ENCODE results near the gene TMTC2. TPM values are rescaled to one million over a fixed set of nuclear protein-coding genes. Genes with fewer than 3 reads are reported as not detected.

Gene TMTC2
- total and polyA plus RNA-seq, 5 donors from 2014 or later: 0.10 to 6.3 (median 0.21) TPM

GRCh38 chr12:83015390-83016217 is 328.9 kb downstream of the TMTC2 start:
- Mint-ChIP-seq H3K36me3 (peaks cover 3% of the 10 kb centered on the region), H3K4me3 (peak overlapping the region; percentile 8 to 64 (median 24)), H3K4me1 (peaks cover 8 to 15% (median 11%) of the 10 kb centered on the region in 4 donors), H3K27me3 (no peaks in the 10 kb centered on the region), H3K9me3 (peaks cover 0 to 6% (median 1%) of the 10 kb centered on the region in 7 donors), H3K27ac (peak overlapping the region in 1 of 3 donors; percentile 53)
- peak overlapping the region; percentile 24 for H3K4me3 ChIP-seq (ENCODE audit: low read depth, low read length)
- H3K27me3 ChIP-seq (ENCODE audit: control insufficient read depth, insufficient read depth, low read length): no peaks in the 10 kb centered on the region
- H3K4me1 ChIP-seq (ENCODE audit: control insufficient read depth, insufficient read depth, low read length, poor library complexity, severe bottlenecking): peaks cover 5% of the 10 kb centered on the region
- H3K36me3 ChIP-seq (ENCODE audit: control insufficient read depth, insufficient read depth, low read length): no peaks in the 10 kb centered on the region
- ATAC-seq (ENCODE audit: low read depth in 2 of 2) (no peak), DNase-seq (peak in 1 of 3 donors; percentile 12)
- peak overlapping the region; percentile 37 for H3K27ac ChIP-seq (ENCODE audit: insufficient read depth, low read length, poor library complexity, severe bottlenecking)
- H3K9me3 ChIP-seq (ENCODE audit: control insufficient read depth in 2 of 2, low read length in 2 of 2): no peaks in the 10 kb centered on the region

GRCh38 chr12:83016218-83016835 is 329.6 kb downstream of the TMTC2 start:
- DNase-seq: no peak
- no peak overlapping the region for H3K4me3 Mint-ChIP-seq
- no peak for ATAC-seq (ENCODE audit: low read depth in 2 of 2)

DNA sequence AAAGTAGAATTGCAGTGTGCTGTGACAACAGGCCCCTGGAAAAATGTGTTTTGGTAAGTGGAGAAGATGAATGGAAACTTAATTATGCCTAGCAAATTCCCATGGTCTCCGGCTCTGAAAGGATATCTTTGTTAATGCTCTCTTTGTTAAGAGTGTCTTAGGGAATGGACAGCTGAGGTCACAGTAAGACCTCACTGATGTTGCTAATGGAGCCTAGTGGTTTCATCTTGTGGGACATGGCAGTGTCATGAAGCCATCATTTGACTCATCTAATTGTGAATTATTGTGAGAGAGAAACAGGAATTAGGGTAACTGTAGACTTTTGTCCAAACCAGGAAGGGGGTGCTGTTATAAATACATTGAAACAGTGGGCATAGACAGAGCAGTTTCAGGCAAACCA is 330.3 kb downstream of the TMTC2 start:
- no peak for DNase-seq
- Mint-ChIP-seq H3K9me3 (peaks cover 0 to 1% (median 0%) of the 10 kb centered on the region in 7 donors), H3K27me3 (no peaks in the 10 kb centered on the region), H3K4me1 (peaks cover 8 to 15% (median 11%) of the 10 kb centered on the region in 4 donors), H3K36me3 (no peaks in the 10 kb centered on the region), H3K27ac (peak overlapping the region in 1 of 3 donors; percentile 32), H3K4me3 (no peak overlapping the region)
- H3K4me1 ChIP-seq (ENCODE audit: control insufficient read depth, insufficient read depth, low read length, poor library complexity, severe bottlenecking): peaks cover 5% of the 10 kb centered on the region
- no peaks in the 10 kb centered on the region for H3K9me3 ChIP-seq (ENCODE audit: control insufficient read depth in 2 of 2, low read length in 2 of 2)
- H3K36me3 ChIP-seq (ENCODE audit: control insufficient read depth, insufficient read depth, low read length): no peaks in the 10 kb centered on the region
- no peak for ATAC-seq (ENCODE audit: low read depth in 2 of 2)
- no peaks in the 10 kb centered on the region for H3K27me3 ChIP-seq (ENCODE audit: control insufficient read depth, insufficient read depth, low read length)
- peak overlapping the region; percentile 37 for H3K27ac ChIP-seq (ENCODE audit: insufficient read depth, low read length, poor library complexity, severe bottlenecking)
- H3K4me3 ChIP-seq (ENCODE audit: low read depth, low read length): no peak overlapping the region

More at GRCh38 chr12:83016218-83016835, 329.6 kb downstream of the TMTC2 start:
- H3K9me3 ChIP-seq (ENCODE audit: control insufficient read depth in 2 of 2, low read length in 2 of 2): no peaks in the 10 kb centered on the region
- Mint-ChIP-seq H3K27ac (peak overlapping the region in 2 of 3 donors; percentile 2 to 53), H3K27me3 (no peaks in the 10 kb centered on the region), H3K36me3 (peaks cover under 1% of the 10 kb centered on the region), H3K9me3 (peaks cover 0 to 3% (median 1%) of the 10 kb centered on the region in 7 donors), H3K4me1 (peaks cover 8 to 15% (median 11%) of the 10 kb centered on the region in 4 donors)
- H3K4me1 ChIP-seq (ENCODE audit: control insufficient read depth, insufficient read depth, low read length, poor library complexity, severe bottlenecking): peaks cover 5% of the 10 kb centered on the region
- peak overlapping the region; percentile 37 for H3K27ac ChIP-seq (ENCODE audit: insufficient read depth, low read length, poor library complexity, severe bottlenecking)
- H3K36me3 ChIP-seq (ENCODE audit: control insufficient read depth, insufficient read depth, low read length): no peaks in the 10 kb centered on the region
- H3K4me3 ChIP-seq (ENCODE audit: low read depth, low read length): peak overlapping the region; percentile 24
- no peaks in the 10 kb centered on the region for H3K27me3 ChIP-seq (ENCODE audit: control insufficient read depth, insufficient read depth, low read length)

GRCh38 chr12:83018088-83018487 is 331.4 kb downstream of the TMTC2 start:
- no peak for DNase-seq
- Histone ChIP-seq H3K9me3 (ENCODE audit: control insufficient read depth in 2 of 2, low read length in 2 of 2) (no peaks in the 10 kb centered on the region), H3K27me3 (ENCODE audit: control insufficient read depth, insufficient read depth, low read length) (no peaks in the 10 kb centered on the region), H3K4me3 (ENCODE audit: low read depth, low read length) (no peak overlapping the region), H3K27ac (ENCODE audit: insufficient read depth, low read length, poor library complexity, severe bottlenecking) (no peak overlapping the region), H3K4me1 (ENCODE audit: control insufficient read depth, insufficient read depth, low read length, poor library complexity, severe bottlenecking) (peaks cover 5% of the 10 kb centered on the region), H3K36me3 (ENCODE audit: control insufficient read depth, insufficient read depth, low read length) (no peaks in the 10 kb centered on the region)
- Mint-ChIP-seq H3K9me3 (peaks cover 0 to 1% (median 0%) of the 10 kb centered on the region in 7 donors), H3K4me3 (no peak overlapping the region), H3K27ac (no peak overlapping the region), H3K36me3 (no peaks in the 10 kb centered on the region), H3K27me3 (no peaks in the 10 kb centered on the region), H3K4me1 (peaks cover 8 to 15% (median 11%) of the 10 kb centered on the region in 4 donors)
- no peak for ATAC-seq (ENCODE audit: low read depth in 2 of 2)

GRCh38 chr12:83027021-83027723 is 340.5 kb downstream of the TMTC2 start:
- Histone ChIP-seq H3K9me3 (ENCODE audit: control insufficient read depth in 2 of 2, low read length in 2 of 2) (no peaks in the 10 kb centered on the region), H3K4me3 (ENCODE audit: low read depth, low read length) (no peak overlapping the region), H3K36me3 (ENCODE audit: control insufficient read depth, insufficient read depth, low read length) (no peaks in the 10 kb centered on the region), H3K4me1 (ENCODE audit: control insufficient read depth, insufficient read depth, low read length, poor library complexity, severe bottlenecking) (no peaks in the 10 kb centered on the region), H3K27ac (ENCODE audit: insufficient read depth, low read length, poor library complexity, severe bottlenecking) (no peak overlapping the region), H3K27me3 (ENCODE audit: control insufficient read depth, insufficient read depth, low read length) (no peaks in the 10 kb centered on the region)
- ATAC-seq (ENCODE audit: low read depth in 2 of 2): no peak
- no peak for DNase-seq
- H3K36me3 Mint-ChIP-seq: no peaks in the 10 kb centered on the region
- no peaks in the 10 kb centered on the region for H3K27me3 Mint-ChIP-seq
- peaks cover 0 to 1% (median 0%) of the 10 kb centered on the region in 7 donors for H3K9me3 Mint-ChIP-seq
- no peak overlapping the region for H3K4me3 Mint-ChIP-seq
- H3K4me1 Mint-ChIP-seq: peaks cover 0 to 3% (median 0%) of the 10 kb centered on the region in 4 donors
- H3K27ac Mint-ChIP-seq: no peak overlapping the region

- Mint-ChIP-seq H3K27me3 (no peaks in the 10 kb centered on the region), H3K4me3 (no peak overlapping the region), H3K36me3 (no peaks in the 10 kb centered on the region), H3K4me1 (peaks cover 0 to 3% (median 0%) of the 10 kb centered on the region in 4 donors), H3K27ac (no peak overlapping the region), H3K9me3 (peaks cover 0 to 3% (median 0%) of the 10 kb centered on the region in 7 donors)
- no peak overlapping the region for H3K4me3 ChIP-seq (ENCODE audit: low read depth, low read length)
- DNase-seq (no peak), ATAC-seq (ENCODE audit: low read depth in 2 of 2) (no peak)
- no peak overlapping the region for H3K27ac ChIP-seq (ENCODE audit: insufficient read depth, low read length, poor library complexity, severe bottlenecking)
- no peaks in the 10 kb centered on the region for H3K9me3 ChIP-seq (ENCODE audit: control insufficient read depth in 2 of 2, low read length in 2 of 2)
- no peaks in the 10 kb centered on the region for H3K27me3 ChIP-seq (ENCODE audit: control insufficient read depth, insufficient read depth, low read length)
- no peaks in the 10 kb centered on the region for H3K36me3 ChIP-seq (ENCODE audit: control insufficient read depth, insufficient read depth, low read length)
- H3K4me1 ChIP-seq (ENCODE audit: control insufficient read depth, insufficient read depth, low read length, poor library complexity, severe bottlenecking): no peaks in the 10 kb centered on the region
Observed at GRCh38 chr12:83031196-83031595, 344.5 kb downstream of the TMTC2 start.

- Histone ChIP-seq H3K27ac (ENCODE audit: insufficient read depth, low read length, poor library complexity, severe bottlenecking) (no peak overlapping the region), H3K9me3 (ENCODE audit: control insufficient read depth in 2 of 2, low read length in 2 of 2) (no peaks in the 10 kb centered on the region), H3K4me3 (ENCODE audit: low read depth, low read length) (no peak overlapping the region), H3K4me1 (ENCODE audit: control insufficient read depth, insufficient read depth, low read length, poor library complexity, severe bottlenecking) (no peaks in the 10 kb centered on the region), H3K27me3 (ENCODE audit: control insufficient read depth, insufficient read depth, low read length) (no peaks in the 10 kb centered on the region), H3K36me3 (ENCODE audit: control insufficient read depth, insufficient read depth, low read length) (no peaks in the 10 kb centered on the region)
- no peak overlapping the region for H3K27ac Mint-ChIP-seq
- ATAC-seq (ENCODE audit: low read depth in 2 of 2) (no peak), DNase-seq (no peak)
- no peak overlapping the region for H3K4me3 Mint-ChIP-seq
- H3K9me3 Mint-ChIP-seq: peaks cover 0 to 2% (median 0%) of the 10 kb centered on the region in 7 donors
- no peaks in the 10 kb centered on the region for H3K36me3 Mint-ChIP-seq
- H3K4me1 Mint-ChIP-seq: no peaks in the 10 kb centered on the region
- H3K27me3 Mint-ChIP-seq: no peaks in the 10 kb centered on the region
Observed at GRCh38 chr12:83036847-83037246, 350.1 kb downstream of the TMTC2 start.

Data from CD4-positive, CD25-positive, alpha-beta regulatory T cell (primary cell).